EL (cell line): ENCODE measurements around the gene ZNF451.

Experiments
- DNase-seq: peaks from one replicate; pipeline ENCODE4 v3.0.0-alpha.2; 2016

The ZNF451 gene

GRCh38 chr6:57215260-57215659 lies 125.3 kb downstream of the ZNF451 start:
- DNase-seq, result no peak

- peak; percentile 29 for DNase-seq
These were observed 126.5 kb downstream of the ZNF451 start for GRCh38 chr6:57216235-57217101.

DNA sequence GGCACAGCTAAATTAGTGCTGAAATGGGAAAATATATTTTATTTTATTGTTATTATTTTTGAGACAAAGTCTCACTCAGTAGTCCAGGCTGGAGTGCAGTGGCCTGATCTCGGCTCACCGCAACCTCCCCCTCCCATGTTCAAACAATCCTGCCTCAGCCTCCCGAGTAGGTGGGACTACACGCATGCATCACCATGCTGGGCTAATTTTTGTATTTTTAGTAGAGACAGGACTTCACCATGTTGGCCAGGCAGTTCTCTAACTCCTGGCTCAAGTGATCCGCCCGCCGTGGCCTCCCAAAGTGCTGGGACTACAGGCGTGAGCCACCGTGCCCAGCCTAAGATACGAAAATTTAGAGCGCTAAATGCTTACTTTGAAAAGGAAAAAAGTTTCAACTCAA lies 127.3 kb downstream of the ZNF451 start:
- no peak for DNase-seq
